Placental pericyte (primary cell): Measurements from ENCODE around the gene YPEL1. TPM values are rescaled to one million over a fixed set of nuclear protein-coding genes. Genes with fewer than 3 reads are reported as not detected.

ENCODE experiments used
- small RNA-seq: library from RNA; depleted of rRNA; stranded (forward); fragments of <200 nt; gene quantifications from one replicate; pipeline ENCODE3, GENCODE V24; 2012; ENCODE audit warnings: low replicate concordance
- total RNA-seq: library from RNA; depleted of rRNA; stranded (reverse); fragments of >200 nt; gene quantifications from 2 replicates; pipeline ENCODE4 v1.2.3, GENCODE V29; 2012

Gene YPEL1
- 0.14 and 0.22 TPM in 2 replicates for total RNA-seq

GRCh38 chr22:21735200-21736083, at the start of gene YPEL1:
TSS of gene YPEL1 (minus strand) at chr22:21735794. CDS start at chr22:21710744, 25,050 bp downstream.

Small RNA genes within 50 kb of the gene (small RNA-seq; reads per million reads assigned to genes)
- gene MIR301B: 2.6 reads per million, percentile 76 among the genes with 10 or more reads in this experiment
- not detected for gene RN7SL280P

Other genes with a start within 250 kb of the YPEL1 start
- gene RIMBP3C, start 184.3 kb downstream of the YPEL1 start, total RNA-seq: 0.22 and 0.43 TPM in 2 replicates
- 46.2 and 62.7 TPM in 2 replicates for gene UBE2L3, start 168.1 kb downstream of the YPEL1 start, total RNA-seq
- gene YDJC, start 105.8 kb downstream of the YPEL1 start, total RNA-seq: 21.0 and 44.0 TPM in 2 replicates
- gene CCDC116, start 103.0 kb downstream of the YPEL1 start, total RNA-seq: 0.14 and 0.22 TPM in 2 replicates
- gene SDF2L1, start 93.5 kb downstream of the YPEL1 start, total RNA-seq: 29.5 and 262 TPM in 2 replicates
- 41.8 and 44.8 TPM in 2 replicates for gene PPIL2, start 69.8 kb downstream of the YPEL1 start, total RNA-seq
- 34.4 and 134 TPM in 2 replicates for gene MAPK1, start 131.9 kb upstream of the YPEL1 start, total RNA-seq
- 21.7 and 56.3 TPM in 2 replicates for gene PPM1F, start 217.1 kb upstream of the YPEL1 start, total RNA-seq
- gene TOP3B, start 247.0 kb upstream of the YPEL1 start, total RNA-seq: 21.7 and 36.1 TPM in 2 replicates